ENCODE results near the gene CCL4. TPM values are rescaled to one million over a fixed set of nuclear protein-coding genes. Genes with fewer than 3 reads are reported as not detected.

CCL4 gene
- polyA plus RNA-seq, 1 donor from 2014 or later: not detected

- Histone ChIP-seq H3K4me3 (ENCODE audit: low read length) (no peak overlapping the region), H3K9me3 (ENCODE audit: low read length) (no peaks in the 10 kb centered on the region), H3K27ac (ENCODE audit: low read length) (no peak overlapping the region), H2AFZ (ENCODE audit: low read depth, low read length) (no peak overlapping the region), H3K79me2 (replicated peaks; ENCODE audit: insufficient read depth, low read length) (no peaks in the 10 kb centered on the region), H3K36me3 (ENCODE audit: insufficient read depth, low read length) (no peaks in the 10 kb centered on the region), H3K27me3 (ENCODE audit: insufficient read depth, low read depth, low read length) (no peaks in the 10 kb centered on the region), H3K4me2 (ENCODE audit: low read length) (no peak overlapping the region), H3K9me2 (ENCODE audit: insufficient read depth, low read length) (no peaks in the 10 kb centered on the region), H4K20me1 (ENCODE audit: insufficient read depth) (no peaks in the 10 kb centered on the region), H3K9ac (ENCODE audit: low read length) (no peak overlapping the region), H3F3A (ENCODE audit: insufficient read depth, low read length, poor library complexity, severe bottlenecking) (no peaks in the 10 kb centered on the region)
- no peak for TF ChIP-seq POLR2AphosphoS5 (IDR thresholded peaks at IDR 0.05)
- TF ChIP-seq EZH2 (IDR thresholded peaks at IDR 0.05; ENCODE audit: borderline replicate concordance, insufficient read depth, low read length, poor library complexity, severe bottlenecking): no peak
- TF ChIP-seq MXI1 (conservative IDR thresholded peaks at IDR 0.05; ENCODE audit: poor library complexity, severe bottlenecking): no peak
- no peak for TF ChIP-seq TAF1 (IDR thresholded peaks at IDR 0.05; ENCODE audit: low read depth)
- TF ChIP-seq REST (IDR thresholded peaks at IDR 0.05; ENCODE audit: borderline replicate concordance): no peak
- no peak for TF ChIP-seq SMC3 (conservative IDR thresholded peaks at IDR 0.05; ENCODE audit: poor library complexity)
- no peak for TF ChIP-seq EP300 (conservative IDR thresholded peaks at IDR 0.05; ENCODE audit: poor library complexity, severe bottlenecking)
- no peak for TF ChIP-seq RAD21 (conservative IDR thresholded peaks at IDR 0.05)
- TF ChIP-seq CTCF (IDR thresholded peaks at IDR 0.05; ENCODE audit: poor library complexity, severe bottlenecking): no peak
Observed at GRCh38 chr17:36133602-36134236, 30.1 kb downstream of the CCL4 start.

- Histone ChIP-seq H3K27me3 (ENCODE audit: insufficient read depth, low read depth, low read length) (no peaks in the 10 kb centered on the region), H2AFZ (ENCODE audit: low read depth, low read length) (no peak overlapping the region), H3F3A (ENCODE audit: insufficient read depth, low read length, poor library complexity, severe bottlenecking) (no peaks in the 10 kb centered on the region), H3K27ac (ENCODE audit: low read length) (no peak overlapping the region), H3K9me2 (ENCODE audit: insufficient read depth, low read length) (no peaks in the 10 kb centered on the region), H3K4me3 (ENCODE audit: low read length) (no peak overlapping the region), H3K36me3 (ENCODE audit: insufficient read depth, low read length) (no peaks in the 10 kb centered on the region), H4K20me1 (ENCODE audit: insufficient read depth) (no peaks in the 10 kb centered on the region), H3K4me2 (ENCODE audit: low read length) (no peak overlapping the region), H3K9me3 (ENCODE audit: low read length) (no peaks in the 10 kb centered on the region), H3K79me2 (replicated peaks; ENCODE audit: insufficient read depth, low read length) (no peaks in the 10 kb centered on the region), H3K9ac (ENCODE audit: low read length) (no peak overlapping the region)
- no peak for TF ChIP-seq TAF1 (IDR thresholded peaks at IDR 0.05; ENCODE audit: low read depth)
Observed at GRCh38 chr17:36135465-36135864, 31.8 kb downstream of the CCL4 start.

All from neural cell (in vitro differentiated cells).